H9 (cell line): ENCODE results near the gene FAM185A. TPM values are rescaled to one million over a fixed set of nuclear protein-coding genes. Genes with fewer than 3 reads are reported as not detected.

Source experiments
- DNase-seq: peaks from one replicate; pipeline ENCODE4 v3.0.0-alpha.2; 2017
- H2AFZ ChIP-seq: one replicate; pipeline ENCODE4 v1.6.1; 2013; ENCODE audit warnings: mild to moderate bottlenecking, low read length, control low read depth, moderate library complexity
- H2AK5ac ChIP-seq: 2 replicates; pipeline ENCODE4 v1.6.1; 2013; ENCODE audit warnings: low read length, control low read depth, mixed read lengths; ENCODE audit not compliant: insufficient read length
- H2BK120ac ChIP-seq: one replicate; pipeline ENCODE4 v1.6.1; 2013; ENCODE audit warnings: low read depth, mild to moderate bottlenecking, low read length, control low read depth, inconsistent platforms; ENCODE audit not compliant: poor library complexity, severe bottlenecking
- H2BK12ac ChIP-seq: 2 replicates; pipeline ENCODE4 v1.6.1; 2013; ENCODE audit warnings: low read length, control low read depth, mixed read lengths, low read depth; ENCODE audit not compliant: insufficient read length
- H2BK15ac ChIP-seq: 2 replicates; pipeline ENCODE4 v1.6.1; 2013; ENCODE audit warnings: low read depth, low read length, control low read depth
- H2BK20ac ChIP-seq: one replicate; pipeline ENCODE4 v1.6.1; 2013; ENCODE audit warnings: low read depth, mild to moderate bottlenecking, low read length, control low read depth, inconsistent platforms; ENCODE audit not compliant: poor library complexity, severe bottlenecking
- H2BK5ac ChIP-seq: 2 replicates; pipeline ENCODE4 v1.6.1; 2013; ENCODE audit warnings: low read length, control low read depth, mixed read lengths; ENCODE audit not compliant: insufficient read length
- H3K14ac ChIP-seq: 2 replicates; pipeline ENCODE4 v1.6.1; 2013; ENCODE audit warnings: low read length, control low read depth; ENCODE audit not compliant: insufficient read depth
- H3K18ac ChIP-seq: 2 replicates; pipeline ENCODE4 v1.6.1; 2013; ENCODE audit warnings: low read depth, mild to moderate bottlenecking, mixed read lengths, low read length, control low read depth; ENCODE audit not compliant: insufficient read length
- H3K23ac ChIP-seq: 2 replicates; pipeline ENCODE4 v1.6.1; 2013; ENCODE audit warnings: low read length, control low read depth, mixed read lengths, low read depth; ENCODE audit not compliant: insufficient read length
- H3K23me2 ChIP-seq: 2 replicates; pipeline ENCODE4 v1.6.1; 2013; ENCODE audit warnings: low read depth, mild to moderate bottlenecking, mixed read lengths, low read length, control low read depth; ENCODE audit not compliant: insufficient read length, poor library complexity, severe bottlenecking
- H3K27ac ChIP-seq: 2 replicates; pipeline ENCODE4 v1.5.1; 2013; ENCODE audit warnings: low read length, control low read depth, mixed read lengths, low read depth; ENCODE audit not compliant: insufficient read length
- H3K27me3 ChIP-seq: 2 replicates; pipeline ENCODE4 v1.6.1; 2013; ENCODE audit warnings: low read length, control low read depth, inconsistent platforms; ENCODE audit not compliant: insufficient read depth
- H3K4ac ChIP-seq: 2 replicates; pipeline ENCODE4 v1.6.1; 2013; ENCODE audit warnings: low read depth, mild to moderate bottlenecking, control low read depth, inconsistent platforms, low read length, moderate library complexity
- H3K4me1 ChIP-seq: 2 replicates; pipeline ENCODE4 v1.6.1; 2013; ENCODE audit warnings: low read length, control low read depth, inconsistent platforms; ENCODE audit not compliant: insufficient read depth
- H3K4me2 ChIP-seq: 2 replicates; pipeline ENCODE4 v1.6.1; 2013; ENCODE audit warnings: low read length, control low read depth, mixed read lengths; ENCODE audit not compliant: insufficient read length, insufficient read depth
- H3K56ac ChIP-seq: 2 replicates; pipeline ENCODE4 v1.6.1; 2013; ENCODE audit warnings: low read depth, mild to moderate bottlenecking, mixed read lengths, low read length, control low read depth; ENCODE audit not compliant: insufficient read length
- H3K79me1 ChIP-seq: 2 replicates; pipeline ENCODE4 v1.6.1; 2013; ENCODE audit warnings: low read depth, mild to moderate bottlenecking, moderate library complexity, low read length, control low read depth, inconsistent platforms; ENCODE audit not compliant: insufficient read depth, poor library complexity, severe bottlenecking
- H3K79me2 ChIP-seq: 2 replicates; pipeline ENCODE4 v1.6.1; 2013; ENCODE audit warnings: low read length, control low read depth, inconsistent platforms; ENCODE audit not compliant: insufficient read depth
- H3K9ac ChIP-seq: 2 replicates; pipeline ENCODE4 v1.6.1; 2013; ENCODE audit warnings: low read length, control low read depth, mixed read lengths; ENCODE audit not compliant: insufficient read length; ENCODE audit errors: extremely low read depth
- H3K9me3 ChIP-seq: one replicate; pipeline ENCODE4 v1.6.1; 2013; ENCODE audit warnings: low read depth, low read length, inconsistent platforms; ENCODE audit not compliant: control insufficient read depth
- H3T11ph ChIP-seq: one replicate; pipeline ENCODE4 v1.6.1; 2013; ENCODE audit warnings: mild to moderate bottlenecking, low read length, control low read depth, inconsistent platforms
- H4K20me1 ChIP-seq: one replicate; pipeline ENCODE4 v1.6.1; 2013; ENCODE audit not compliant: control insufficient read depth, insufficient read length, insufficient read depth
- H4K5ac ChIP-seq: 2 replicates; pipeline ENCODE4 v1.6.1; 2013; ENCODE audit warnings: low read depth, mild to moderate bottlenecking, mixed read lengths, low read length, control low read depth; ENCODE audit not compliant: insufficient read length
- H4K8ac ChIP-seq: replicated peaks from 2 replicates; pipeline ENCODE4 v1.6.1; 2013; ENCODE audit warnings: low read length, control low read depth, mixed read lengths, low read depth; ENCODE audit not compliant: insufficient read length
- H4K91ac ChIP-seq: 2 replicates; pipeline ENCODE4 v1.6.1; 2013; ENCODE audit warnings: low read depth, mild to moderate bottlenecking, moderate library complexity, mixed read lengths, low read length, control low read depth; ENCODE audit not compliant: insufficient read length
- H3K27ac Mint-ChIP-seq, 3 experiments: 2 replicates in 2 of 3; 3 replicates in 1 of 3; pipeline ENCODE4 v1.8.0; 2020 to 2021; ENCODE audit warnings: mixed read lengths in 3 of 3, mild to moderate bottlenecking in 1 of 3, moderate library complexity in 1 of 3
- H3K27me3 Mint-ChIP-seq: 2 replicates; pipeline ENCODE4 v1.8.0; 2021; ENCODE audit warnings: low read depth, mild to moderate bottlenecking, moderate library complexity, mixed read lengths
- H3K36me3 Mint-ChIP-seq, 3 experiments: 2 replicates in 2 of 3; 3 replicates in 1 of 3; pipeline ENCODE4 v1.8.0; 2020 to 2021; ENCODE audit warnings: low read depth in 3 of 3, mixed read lengths in 3 of 3; ENCODE audit not compliant: insufficient read depth in 1 of 3
- H3K4me1 Mint-ChIP-seq, 2 experiments: 2 replicates each; pipeline ENCODE4 v1.8.0; 2020; ENCODE audit warnings: mixed read lengths in 2 of 2
- H3K4me3 Mint-ChIP-seq, 2 experiments: 2 replicates in 1 of 2; 3 replicates in 1 of 2; pipeline ENCODE4 v1.8.0; 2020 to 2021; ENCODE audit warnings: mild to moderate bottlenecking in 2 of 2, mixed read lengths in 2 of 2, moderate library complexity in 1 of 2
- H3K9me3 Mint-ChIP-seq, 2 experiments: 2 replicates in 1 of 2; 3 replicates in 1 of 2; pipeline ENCODE4 v1.8.0; 2020; ENCODE audit warnings: mild to moderate bottlenecking in 2 of 2, mixed read lengths in 2 of 2, moderate library complexity in 1 of 2
- WGBS: extraction: QIAGEN DNeasy Blood & Tissue Kit; methylation state at CpG from one replicate; pipeline ENCODE4 v1.1.7; 2013; ENCODE audit warnings: missing lambda C conversion rate, low lambda C conversion rate, mixed read lengths; ENCODE audit not compliant: insufficient read length; ENCODE audit errors: extremely low coverage; 5-methylcytosine and 5-hydroxymethylcytosine counted together
- total RNA-seq: library from RNA; stranded (reverse); gene quantifications from 2 replicates; pipeline ENCODE4 v1.2.1, GENCODE V29; 2021
- TF ChIP-seq, protein P1 (sequence below): fragments of 200-600 bp; sonication (generic); conservative IDR thresholded peaks from 3 replicates; pipeline ENCODE4 v1.8.0; 2021; ENCODE audit warnings: antibody characterized with exemption, mild to moderate bottlenecking

The FAM185A gene
- total RNA-seq, 1 experiment from 2014 or later, result 7.0 TPM

DNA sequence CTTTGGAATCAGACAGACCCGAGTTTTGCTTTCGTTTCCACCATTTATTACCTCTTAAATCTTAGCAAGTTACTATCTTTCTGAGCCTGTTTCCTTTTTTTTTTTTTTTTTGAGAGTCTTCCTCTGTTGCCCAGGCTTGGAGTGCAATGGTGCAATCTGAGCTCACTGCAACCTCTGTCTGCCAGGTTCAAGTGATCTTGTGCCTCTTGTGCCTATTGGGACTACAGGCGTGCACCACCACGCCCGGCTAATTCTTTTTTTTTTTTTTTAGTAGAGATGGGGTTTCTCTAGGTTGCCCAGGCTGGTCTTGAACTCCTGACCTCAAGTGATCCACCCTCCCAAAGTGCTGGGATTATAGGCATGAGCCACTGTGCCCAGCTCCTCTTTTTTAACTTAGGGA, 84.5 kb downstream of the FAM185A start:
- no peak overlapping the region for H4K5ac ChIP-seq
- no peaks in the 10 kb centered on the region for H3K9me3 Mint-ChIP-seq
- no peaks in the 10 kb centered on the region for H3K27me3 Mint-ChIP-seq
- no peak overlapping the region for H3K23ac ChIP-seq
- H3K27me3 ChIP-seq, result no peaks in the 10 kb centered on the region
- H4K8ac ChIP-seq, result no peak overlapping the region
- no peak for DNase-seq
- no peaks in the 10 kb centered on the region for H3K79me1 ChIP-seq
- H2BK12ac ChIP-seq, result no peak overlapping the region
- TF ChIP-seq, protein P1, sequence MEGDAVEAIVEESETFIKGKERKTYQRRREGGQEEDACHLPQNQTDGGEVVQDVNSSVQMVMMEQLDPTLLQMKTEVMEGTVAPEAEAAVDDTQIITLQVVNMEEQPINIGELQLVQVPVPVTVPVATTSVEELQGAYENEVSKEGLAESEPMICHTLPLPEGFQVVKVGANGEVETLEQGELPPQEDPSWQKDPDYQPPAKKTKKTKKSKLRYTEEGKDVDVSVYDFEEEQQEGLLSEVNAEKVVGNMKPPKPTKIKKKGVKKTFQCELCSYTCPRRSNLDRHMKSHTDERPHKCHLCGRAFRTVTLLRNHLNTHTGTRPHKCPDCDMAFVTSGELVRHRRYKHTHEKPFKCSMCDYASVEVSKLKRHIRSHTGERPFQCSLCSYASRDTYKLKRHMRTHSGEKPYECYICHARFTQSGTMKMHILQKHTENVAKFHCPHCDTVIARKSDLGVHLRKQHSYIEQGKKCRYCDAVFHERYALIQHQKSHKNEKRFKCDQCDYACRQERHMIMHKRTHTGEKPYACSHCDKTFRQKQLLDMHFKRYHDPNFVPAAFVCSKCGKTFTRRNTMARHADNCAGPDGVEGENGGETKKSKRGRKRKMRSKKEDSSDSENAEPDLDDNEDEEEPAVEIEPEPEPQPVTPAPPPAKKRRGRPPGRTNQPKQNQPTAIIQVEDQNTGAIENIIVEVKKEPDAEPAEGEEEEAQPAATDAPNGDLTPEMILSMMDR, result no peak
- no peak overlapping the region for H3T11ph ChIP-seq
- no peak overlapping the region for H3K56ac ChIP-seq
- no peak overlapping the region for H3K4ac ChIP-seq
- H3K4me1 ChIP-seq, result no peaks in the 10 kb centered on the region
- H3K18ac ChIP-seq, result no peak overlapping the region
- H2AK5ac ChIP-seq, result no peak overlapping the region
- H2AFZ ChIP-seq, result no peak overlapping the region
- H3K4me1 Mint-ChIP-seq, result peaks cover 16 to 18% of the 10 kb centered on the region in 2 experiments
- H2BK20ac ChIP-seq, result no peak overlapping the region
- H4K91ac ChIP-seq, result no peak overlapping the region
- H3K14ac ChIP-seq, result no peak overlapping the region
- no peaks in the 10 kb centered on the region for H3K9me3 ChIP-seq
- no peak overlapping the region for H3K27ac ChIP-seq
- WGBS, result no CpG with 5 or more reads among the region's 5 CpGs
- H3K4me2 ChIP-seq, result no peak overlapping the region
- H2BK120ac ChIP-seq, result no peak overlapping the region
- H3K4me3 Mint-ChIP-seq, result no peak overlapping the region
- no peaks in the 10 kb centered on the region for H3K23me2 ChIP-seq
- H3K36me3 Mint-ChIP-seq, result peaks cover 0 to 3% (median 0%) of the 10 kb centered on the region in 3 experiments; a peak in 1 of 7 replicates
- no peak overlapping the region for H2BK5ac ChIP-seq
- H4K20me1 ChIP-seq, result no peaks in the 10 kb centered on the region
- no peak overlapping the region for H2BK15ac ChIP-seq
- no peaks in the 10 kb centered on the region for H3K79me2 ChIP-seq
- H3K9ac ChIP-seq, result no peak overlapping the region
- no peak overlapping the region for H3K27ac Mint-ChIP-seq
